HCT116 (cell line): ENCODE measurements around the gene CPNE5. TPM values are rescaled to one million over a fixed set of nuclear protein-coding genes. Genes with fewer than 3 reads are reported as not detected.

Source experiments
- ATAC-seq: fragments of 200-7000 bp; cut with Tn5 transposase; 2 replicates; pipeline ENCODE4 v1.9.1; 2020; ENCODE audit warnings: mild to moderate bottlenecking, moderate library complexity
- BruUV-seq: library from RNA; stranded (reverse); fragments of 400-500 nt; replicated peaks from 2 replicates; lab custom pipeline; 2021; lab: Mats Ljungman, UMichigan
- CTCF ChIA-PET: fragments of 300-600 bp; sonication (Branson Sonifier 250); formaldehyde crosslinking; loops from one replicate; lab custom pipeline; 2021; ENCODE audit warnings: antibody characterized with exemption; lab: Charles Lee
- POLR2A ChIA-PET: fragments of 300-600, 350-600 bp; sonication (Branson Sonifier 250); formaldehyde crosslinking; loops from one replicate; lab custom pipeline; 2021; ENCODE audit warnings: antibody characterized with exemption; lab: Charles Lee
- RAD21 ChIA-PET, 2 experiments: fragments of 300-600 bp; sonication (Branson Sonifier 250); formaldehyde crosslinking; loops; one replicate each; lab custom pipeline; 2023; ENCODE audit warnings: low total read pairs in 2 of 2; ENCODE audit not compliant: uncharacterized antibody in 2 of 2, unreplicated experiment in 2 of 2, low non-redundant PET in 1 of 2; lab: Charles Lee
- DNase-seq: peaks from one replicate; pipeline ENCODE4 v3.0.0-alpha.2; 2010; ENCODE audit warnings: low read depth, low spot score
- H2AFZ ChIP-seq: fragments of 200-600 bp; shearing (Covaris generic), sonication (generic); 2 replicates; pipeline ENCODE4 v1.6.1; 2017; ENCODE audit warnings: low read depth, mixed run types, mixed read lengths, antibody characterized with exemption, low read length; ENCODE audit not compliant: poor library complexity, severe bottlenecking
- H3K27ac ChIP-seq: 2 replicates; pipeline ENCODE4 v1.5.1; 2012; ENCODE audit warnings: low read depth, low read length
- H3K27me3 ChIP-seq: fragments of 200-600 bp; sonication (generic); 2 replicates; pipeline ENCODE4 v1.6.1; 2016; ENCODE audit warnings: mixed run types, low read length, mixed read lengths; ENCODE audit not compliant: insufficient read depth
- H3K36me3 ChIP-seq, 2 experiments: fragments of 200-500 bp in 1 of 2; fragments of 200-600 bp in 1 of 2; sonication (Bioruptor generic) in 1 of 2; sonication (generic) in 1 of 2; 2 replicates each; pipeline versions ENCODE4 v1.5.1 to v1.6.1; 2014 to 2016; ENCODE audit warnings: low read length in 2 of 2, inconsistent platforms in 1 of 2, mixed read lengths in 1 of 2, mixed run types in 1 of 2; ENCODE audit not compliant: insufficient read depth in 2 of 2, control insufficient read depth in 1 of 2
- H3K4me1 ChIP-seq, 2 experiments: fragments of 200-600 bp in 1 of 2; sonication (generic) in 1 of 2; 2 replicates each; pipeline versions ENCODE4 v1.5.1 to v1.6.1; 2012 to 2017; ENCODE audit warnings: low read length in 2 of 2, inconsistent platforms in 1 of 2, mild to moderate bottlenecking in 1 of 2, mixed read lengths in 1 of 2, mixed run types in 1 of 2, moderate library complexity in 1 of 2; ENCODE audit not compliant: insufficient read depth in 2 of 2, control insufficient read depth in 1 of 2
- H3K4me2 ChIP-seq: fragments of 200-600 bp; sonication (generic); 2 replicates; pipeline ENCODE4 v1.6.1; 2017; ENCODE audit warnings: mixed run types, low read length, mixed read lengths
- H3K4me3 ChIP-seq, 2 experiments: fragments of 200-600 bp in 1 of 2; sonication (generic) in 1 of 2; replicated peaks in 1 of 2; 2 replicates each; pipeline ENCODE4 v1.5.1; 2011 to 2016; ENCODE audit warnings: low read length in 2 of 2, control low read depth in 1 of 2, low read depth in 1 of 2, mild to moderate bottlenecking in 1 of 2, mixed read lengths in 1 of 2, mixed run types in 1 of 2
- H3K79me2 ChIP-seq: fragments of 200-600 bp; sonication (generic); 2 replicates; pipeline ENCODE4 v1.6.1; 2017; ENCODE audit warnings: mild to moderate bottlenecking, mixed run types, low read length, moderate library complexity, mixed read lengths; ENCODE audit not compliant: insufficient read depth
- H3K9ac ChIP-seq: fragments of 200-600 bp; sonication (generic); 2 replicates; pipeline ENCODE4 v1.6.1; 2016; ENCODE audit warnings: low read length, mixed read lengths
- H3K9me2 ChIP-seq: fragments of 200-600 bp; sonication (generic), shearing (Covaris generic); 2 replicates; pipeline ENCODE4 v1.6.1; 2017; ENCODE audit warnings: mixed run types, mild to moderate bottlenecking, moderate library complexity; ENCODE audit not compliant: insufficient read depth
- H3K9me3 ChIP-seq, 2 experiments: fragments of 200-500 bp in 1 of 2; fragments of 200-600 bp in 1 of 2; sonication (Bioruptor generic) in 1 of 2; sonication (generic) in 1 of 2; 2 replicates each; pipeline ENCODE4 v1.6.1; 2014 to 2017; ENCODE audit warnings: low read length in 2 of 2, mixed read lengths in 2 of 2, inconsistent platforms in 1 of 2, low read depth in 1 of 2, mild to moderate bottlenecking in 1 of 2, mixed run types in 1 of 2, moderate library complexity in 1 of 2; ENCODE audit not compliant: control insufficient read depth in 1 of 2, insufficient read depth in 1 of 2
- H4K20me1 ChIP-seq: fragments of 200-600 bp; sonication (generic), shearing (Covaris generic); 2 replicates; pipeline ENCODE4 v1.6.1; 2017; ENCODE audit warnings: mixed run types, mild to moderate bottlenecking, moderate library complexity; ENCODE audit not compliant: insufficient read depth
- CBX3 ChIP-seq: IDR thresholded peaks from 2 replicates; pipeline ENCODE4 v1.6.1; 2012; ENCODE audit warnings: low read depth
- CEBPB ChIP-seq: IDR thresholded peaks from 2 replicates; pipeline ENCODE4 v1.6.1; 2012; ENCODE audit warnings: low read depth
- EGR1 ChIP-seq: IDR thresholded peaks from 2 replicates; pipeline ENCODE4 v1.6.1; 2012; ENCODE audit warnings: low read depth
- ELF1 ChIP-seq: IDR thresholded peaks from 2 replicates; pipeline ENCODE4 v1.6.1; 2012; ENCODE audit warnings: low read depth, borderline replicate concordance
- FOSL1 ChIP-seq: IDR thresholded peaks from 2 replicates; pipeline ENCODE4 v1.6.1; 2012; ENCODE audit warnings: low read depth
- POLR2A ChIP-seq: IDR thresholded peaks from 2 replicates; pipeline ENCODE4 v1.7.0; 2011; ENCODE audit warnings: borderline replicate concordance; ENCODE audit not compliant: insufficient read depth, insufficient read length; ENCODE audit errors: extremely low read depth
- RAD21 ChIP-seq: IDR thresholded peaks from 2 replicates; pipeline ENCODE4 v1.6.1; 2012; ENCODE audit warnings: low read depth, mild to moderate bottlenecking
- SIN3A ChIP-seq: IDR thresholded peaks from 2 replicates; pipeline ENCODE4 v1.6.1; 2012; ENCODE audit warnings: low read depth
- TCF7L2 ChIP-seq: IDR thresholded peaks from 2 replicates; pipeline ENCODE4 v1.7.0; 2011; ENCODE audit warnings: borderline replicate concordance, inconsistent platforms; ENCODE audit not compliant: insufficient read depth, insufficient read length; ENCODE audit errors: extremely low read depth
- YY1 ChIP-seq: IDR thresholded peaks from 2 replicates; pipeline ENCODE4 v1.6.1; 2011; ENCODE audit warnings: low read length, low read depth, moderate library complexity, mild to moderate bottlenecking; ENCODE audit not compliant: insufficient replicate concordance; ENCODE audit errors: extremely low read depth
- ZFX ChIP-seq: fragments of 450-650 bp; IDR thresholded peaks from 2 replicates; pipeline ENCODE4 v1.6.1; 2017
- intact Hi-C: fragments of 100-400 bp; cut with micrococcal nuclease; formaldehyde crosslinking; loops from 2 replicates; pipeline ENCODE4 v1.10.0; 2022
- total RNA-seq: library from RNA; stranded (reverse); gene quantifications from one replicate; pipeline ENCODE4 v1.2.1, GENCODE V29; 2021; ENCODE audit not compliant: unreplicated experiment
- TF ChIP-seq, protein P1 (sequence below), 3 experiments: fragments of 200-600 bp in 1 of 3; sonication (generic) in 1 of 3; IDR thresholded peaks in 2 of 3; conservative IDR thresholded peaks in 1 of 3; 2 replicates each; pipeline ENCODE4 v1.5.1; 2012 to 2017; ENCODE audit warnings: low read depth in 2 of 3, low read length in 2 of 3, antibody characterized with exemption in 1 of 3, borderline replicate concordance in 1 of 3, control low read depth in 1 of 3, mild to moderate bottlenecking in 1 of 3, mixed read lengths in 1 of 3, mixed run types in 1 of 3, moderate library complexity in 1 of 3; ENCODE audit not compliant: insufficient read depth in 1 of 3
- TF ChIP-seq, protein P2 (sequence below): IDR thresholded peaks from 2 replicates; pipeline ENCODE4 v1.6.1; 2012; ENCODE audit warnings: low read depth
- TF ChIP-seq, protein P3 (sequence below): IDR thresholded peaks from 2 replicates; pipeline ENCODE4 v1.6.1; 2012

The CPNE5 gene
- total RNA-seq, 1 experiment from 2014 or later, result not detected

GRCh38 chr6:36752187-36752885 lies 86.9 kb downstream of the CPNE5 start (continued):
- TF ChIP-seq, protein P1, sequence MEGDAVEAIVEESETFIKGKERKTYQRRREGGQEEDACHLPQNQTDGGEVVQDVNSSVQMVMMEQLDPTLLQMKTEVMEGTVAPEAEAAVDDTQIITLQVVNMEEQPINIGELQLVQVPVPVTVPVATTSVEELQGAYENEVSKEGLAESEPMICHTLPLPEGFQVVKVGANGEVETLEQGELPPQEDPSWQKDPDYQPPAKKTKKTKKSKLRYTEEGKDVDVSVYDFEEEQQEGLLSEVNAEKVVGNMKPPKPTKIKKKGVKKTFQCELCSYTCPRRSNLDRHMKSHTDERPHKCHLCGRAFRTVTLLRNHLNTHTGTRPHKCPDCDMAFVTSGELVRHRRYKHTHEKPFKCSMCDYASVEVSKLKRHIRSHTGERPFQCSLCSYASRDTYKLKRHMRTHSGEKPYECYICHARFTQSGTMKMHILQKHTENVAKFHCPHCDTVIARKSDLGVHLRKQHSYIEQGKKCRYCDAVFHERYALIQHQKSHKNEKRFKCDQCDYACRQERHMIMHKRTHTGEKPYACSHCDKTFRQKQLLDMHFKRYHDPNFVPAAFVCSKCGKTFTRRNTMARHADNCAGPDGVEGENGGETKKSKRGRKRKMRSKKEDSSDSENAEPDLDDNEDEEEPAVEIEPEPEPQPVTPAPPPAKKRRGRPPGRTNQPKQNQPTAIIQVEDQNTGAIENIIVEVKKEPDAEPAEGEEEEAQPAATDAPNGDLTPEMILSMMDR (IDR thresholded peaks at IDR 0.05 in 2 of 3, conservative IDR thresholded peaks at IDR 0.05 in 1 of 3; ENCODE audit: borderline replicate concordance in 1 of 3, insufficient read depth in 1 of 3, low read depth in 2 of 3, low read length in 2 of 3), result no peak
- no peak for TF ChIP-seq CEBPB
- TF ChIP-seq ZFX, result no peak

GRCh38 chr6:36751833-36752186 lies 87.4 kb downstream of the CPNE5 start:
- H2AFZ ChIP-seq, result no peak overlapping the region
- CTCF ChIA-PET, result interaction anchor here (0.9 kb wide), 1 partner anchor 136 kb away, joined by 3 read pairs; no protein-coding TSS in a partner anchor
- intact Hi-C loops, result no loop called here
- DNase-seq (no peak), ATAC-seq (no peak)
- H3K4me1 ChIP-seq, result peaks cover 5 to 29% of the 10 kb centered on the region in 2 experiments; a peak in 3 of 4 replicates
- H3K9me3 ChIP-seq, result peaks cover 6 to 10% of the 10 kb centered on the region in 2 experiments; a peak in 2 of 4 replicates
- no peaks in the 10 kb centered on the region for H4K20me1 ChIP-seq
- no TSS peak for BruUV-seq
- POLR2A ChIA-PET, result no interaction called here
- no peak overlapping the region for H3K4me3 ChIP-seq
- no peak overlapping the region for H3K4me2 ChIP-seq
- RAD21 ChIA-PET, result no interaction called here
- H3K27me3 ChIP-seq, result no peaks in the 10 kb centered on the region
- no peaks in the 10 kb centered on the region for H3K36me3 ChIP-seq
- no peaks in the 10 kb centered on the region for H3K79me2 ChIP-seq
- H3K9me2 ChIP-seq, result no peaks in the 10 kb centered on the region
- H3K27ac ChIP-seq, result no peak overlapping the region
- no peak overlapping the region for H3K9ac ChIP-seq
- TF ChIP-seq ELF1 (no peak), SIN3A (no peak), EGR1 (no peak), CBX3 (no peak), FOSL1 (no peak), YY1 (no peak), POLR2A (no peak), RAD21 (no peak), TCF7L2 (no peak)
- TF ChIP-seq, protein P2, sequence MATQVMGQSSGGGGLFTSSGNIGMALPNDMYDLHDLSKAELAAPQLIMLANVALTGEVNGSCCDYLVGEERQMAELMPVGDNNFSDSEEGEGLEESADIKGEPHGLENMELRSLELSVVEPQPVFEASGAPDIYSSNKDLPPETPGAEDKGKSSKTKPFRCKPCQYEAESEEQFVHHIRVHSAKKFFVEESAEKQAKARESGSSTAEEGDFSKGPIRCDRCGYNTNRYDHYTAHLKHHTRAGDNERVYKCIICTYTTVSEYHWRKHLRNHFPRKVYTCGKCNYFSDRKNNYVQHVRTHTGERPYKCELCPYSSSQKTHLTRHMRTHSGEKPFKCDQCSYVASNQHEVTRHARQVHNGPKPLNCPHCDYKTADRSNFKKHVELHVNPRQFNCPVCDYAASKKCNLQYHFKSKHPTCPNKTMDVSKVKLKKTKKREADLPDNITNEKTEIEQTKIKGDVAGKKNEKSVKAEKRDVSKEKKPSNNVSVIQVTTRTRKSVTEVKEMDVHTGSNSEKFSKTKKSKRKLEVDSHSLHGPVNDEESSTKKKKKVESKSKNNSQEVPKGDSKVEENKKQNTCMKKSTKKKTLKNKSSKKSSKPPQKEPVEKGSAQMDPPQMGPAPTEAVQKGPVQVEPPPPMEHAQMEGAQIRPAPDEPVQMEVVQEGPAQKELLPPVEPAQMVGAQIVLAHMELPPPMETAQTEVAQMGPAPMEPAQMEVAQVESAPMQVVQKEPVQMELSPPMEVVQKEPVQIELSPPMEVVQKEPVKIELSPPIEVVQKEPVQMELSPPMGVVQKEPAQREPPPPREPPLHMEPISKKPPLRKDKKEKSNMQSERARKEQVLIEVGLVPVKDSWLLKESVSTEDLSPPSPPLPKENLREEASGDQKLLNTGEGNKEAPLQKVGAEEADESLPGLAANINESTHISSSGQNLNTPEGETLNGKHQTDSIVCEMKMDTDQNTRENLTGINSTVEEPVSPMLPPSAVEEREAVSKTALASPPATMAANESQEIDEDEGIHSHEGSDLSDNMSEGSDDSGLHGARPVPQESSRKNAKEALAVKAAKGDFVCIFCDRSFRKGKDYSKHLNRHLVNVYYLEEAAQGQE, result no peak
- TF ChIP-seq, protein P3, sequence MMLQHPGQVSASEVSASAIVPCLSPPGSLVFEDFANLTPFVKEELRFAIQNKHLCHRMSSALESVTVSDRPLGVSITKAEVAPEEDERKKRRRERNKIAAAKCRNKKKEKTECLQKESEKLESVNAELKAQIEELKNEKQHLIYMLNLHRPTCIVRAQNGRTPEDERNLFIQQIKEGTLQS, result no peak
- TF ChIP-seq, all 23 proteins: peak for 0
